Measurements from ENCODE around the gene CD6.

The CD6 gene

DNA sequence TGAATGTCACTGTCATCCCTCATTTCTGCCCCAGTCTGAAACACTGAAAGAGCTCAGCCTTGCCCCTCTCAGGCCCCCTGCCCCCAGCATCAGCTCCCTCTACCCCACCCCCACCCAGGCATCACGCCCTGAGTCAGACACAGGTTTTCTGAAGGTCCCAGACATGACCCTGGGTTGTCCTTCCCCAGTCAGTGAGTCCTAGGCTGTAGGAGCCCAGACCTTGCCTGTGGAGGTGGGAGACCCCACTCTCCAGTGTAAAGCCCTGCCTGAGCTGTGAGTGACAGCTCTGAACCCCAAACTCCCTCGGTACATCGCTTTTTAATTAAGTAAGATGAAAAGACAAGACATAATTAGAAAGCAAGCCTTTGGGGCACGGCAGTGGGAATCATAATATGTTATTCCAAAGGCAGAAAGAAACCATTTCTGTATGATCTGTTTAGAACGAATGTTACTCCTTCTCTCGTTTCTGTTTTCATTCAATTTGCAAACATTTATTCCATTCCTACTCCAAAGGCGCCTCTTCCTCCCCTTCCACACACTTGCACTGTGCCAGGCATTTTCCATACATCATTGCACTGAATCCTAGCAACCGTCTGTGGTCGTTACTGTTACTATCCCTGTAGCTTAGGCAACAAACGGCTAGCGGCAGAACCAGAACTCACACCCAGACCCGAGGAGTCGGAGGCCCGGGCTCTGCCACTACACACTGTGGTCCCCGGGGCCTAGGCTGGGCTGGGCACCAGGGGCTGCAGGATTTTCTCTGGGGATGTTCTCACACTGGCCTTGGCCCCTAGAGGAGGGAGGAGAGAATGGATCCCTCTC lies 63.4 kb downstream of the CD6 start:
- TF ChIP-seq, protein P1, sequence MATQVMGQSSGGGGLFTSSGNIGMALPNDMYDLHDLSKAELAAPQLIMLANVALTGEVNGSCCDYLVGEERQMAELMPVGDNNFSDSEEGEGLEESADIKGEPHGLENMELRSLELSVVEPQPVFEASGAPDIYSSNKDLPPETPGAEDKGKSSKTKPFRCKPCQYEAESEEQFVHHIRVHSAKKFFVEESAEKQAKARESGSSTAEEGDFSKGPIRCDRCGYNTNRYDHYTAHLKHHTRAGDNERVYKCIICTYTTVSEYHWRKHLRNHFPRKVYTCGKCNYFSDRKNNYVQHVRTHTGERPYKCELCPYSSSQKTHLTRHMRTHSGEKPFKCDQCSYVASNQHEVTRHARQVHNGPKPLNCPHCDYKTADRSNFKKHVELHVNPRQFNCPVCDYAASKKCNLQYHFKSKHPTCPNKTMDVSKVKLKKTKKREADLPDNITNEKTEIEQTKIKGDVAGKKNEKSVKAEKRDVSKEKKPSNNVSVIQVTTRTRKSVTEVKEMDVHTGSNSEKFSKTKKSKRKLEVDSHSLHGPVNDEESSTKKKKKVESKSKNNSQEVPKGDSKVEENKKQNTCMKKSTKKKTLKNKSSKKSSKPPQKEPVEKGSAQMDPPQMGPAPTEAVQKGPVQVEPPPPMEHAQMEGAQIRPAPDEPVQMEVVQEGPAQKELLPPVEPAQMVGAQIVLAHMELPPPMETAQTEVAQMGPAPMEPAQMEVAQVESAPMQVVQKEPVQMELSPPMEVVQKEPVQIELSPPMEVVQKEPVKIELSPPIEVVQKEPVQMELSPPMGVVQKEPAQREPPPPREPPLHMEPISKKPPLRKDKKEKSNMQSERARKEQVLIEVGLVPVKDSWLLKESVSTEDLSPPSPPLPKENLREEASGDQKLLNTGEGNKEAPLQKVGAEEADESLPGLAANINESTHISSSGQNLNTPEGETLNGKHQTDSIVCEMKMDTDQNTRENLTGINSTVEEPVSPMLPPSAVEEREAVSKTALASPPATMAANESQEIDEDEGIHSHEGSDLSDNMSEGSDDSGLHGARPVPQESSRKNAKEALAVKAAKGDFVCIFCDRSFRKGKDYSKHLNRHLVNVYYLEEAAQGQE (IDR thresholded peaks at IDR 0.05; ENCODE audit: insufficient replicate concordance, low read depth), result no peak
- no peak for TF ChIP-seq GABPA (IDR thresholded peaks at IDR 0.05; ENCODE audit: low read depth)
- TF ChIP-seq POLR2AphosphoS5 (IDR thresholded peaks at IDR 0.05; ENCODE audit: low read depth), result no peak
- no peak for TF ChIP-seq SPI1 (IDR thresholded peaks at IDR 0.05; ENCODE audit: borderline replicate concordance, low read depth)
- TF ChIP-seq, protein P2, sequence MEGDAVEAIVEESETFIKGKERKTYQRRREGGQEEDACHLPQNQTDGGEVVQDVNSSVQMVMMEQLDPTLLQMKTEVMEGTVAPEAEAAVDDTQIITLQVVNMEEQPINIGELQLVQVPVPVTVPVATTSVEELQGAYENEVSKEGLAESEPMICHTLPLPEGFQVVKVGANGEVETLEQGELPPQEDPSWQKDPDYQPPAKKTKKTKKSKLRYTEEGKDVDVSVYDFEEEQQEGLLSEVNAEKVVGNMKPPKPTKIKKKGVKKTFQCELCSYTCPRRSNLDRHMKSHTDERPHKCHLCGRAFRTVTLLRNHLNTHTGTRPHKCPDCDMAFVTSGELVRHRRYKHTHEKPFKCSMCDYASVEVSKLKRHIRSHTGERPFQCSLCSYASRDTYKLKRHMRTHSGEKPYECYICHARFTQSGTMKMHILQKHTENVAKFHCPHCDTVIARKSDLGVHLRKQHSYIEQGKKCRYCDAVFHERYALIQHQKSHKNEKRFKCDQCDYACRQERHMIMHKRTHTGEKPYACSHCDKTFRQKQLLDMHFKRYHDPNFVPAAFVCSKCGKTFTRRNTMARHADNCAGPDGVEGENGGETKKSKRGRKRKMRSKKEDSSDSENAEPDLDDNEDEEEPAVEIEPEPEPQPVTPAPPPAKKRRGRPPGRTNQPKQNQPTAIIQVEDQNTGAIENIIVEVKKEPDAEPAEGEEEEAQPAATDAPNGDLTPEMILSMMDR (IDR thresholded peaks at IDR 0.05; ENCODE audit: insufficient read depth, low read length), result no peak
- Histone ChIP-seq H3K27me3 (ENCODE audit: insufficient read depth, poor library complexity, severe bottlenecking) (no peaks in the 10 kb centered on the region), H3K27ac (replicated peaks) (no peak overlapping the region), H3K4me3 (replicated peaks; ENCODE audit: insufficient read depth, low read length) (no peak overlapping the region)
- DNase-seq (ENCODE audit: low read depth in 1 of 2, low spot score in 1 of 2), result no peak

DNA sequence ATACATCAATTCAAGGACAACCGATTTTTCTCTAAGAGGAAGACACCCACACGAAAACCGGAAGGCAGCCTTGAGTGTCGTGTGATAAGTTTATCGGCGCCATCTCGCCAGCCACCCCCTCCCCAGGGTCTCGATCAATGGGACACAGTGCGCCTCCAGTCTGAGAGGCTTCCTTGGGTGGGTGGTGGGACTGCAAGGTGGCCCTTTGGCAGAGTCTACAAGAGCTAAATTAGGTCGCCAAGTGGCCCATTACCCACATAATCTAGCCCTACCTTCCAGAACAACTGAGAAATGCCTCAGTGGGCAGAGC lies 64.0 kb downstream of the CD6 start:
- H3K4me3 ChIP-seq (replicated peaks; ENCODE audit: insufficient read depth, low read length), result no peak overlapping the region
- no peak overlapping the region for H3K27ac ChIP-seq (replicated peaks)
- TF ChIP-seq SPI1 (IDR thresholded peaks at IDR 0.05; ENCODE audit: borderline replicate concordance, low read depth), result no peak
- TF ChIP-seq, protein P1 (IDR thresholded peaks at IDR 0.05; ENCODE audit: insufficient replicate concordance, low read depth), result no peak
- TF ChIP-seq, protein P2 (IDR thresholded peaks at IDR 0.05; ENCODE audit: insufficient read depth, low read length), result no peak
- TF ChIP-seq GABPA (IDR thresholded peaks at IDR 0.05; ENCODE audit: low read depth), result no peak
- TF ChIP-seq POLR2AphosphoS5 (IDR thresholded peaks at IDR 0.05; ENCODE audit: low read depth), result no peak
- H3K27me3 ChIP-seq (ENCODE audit: insufficient read depth, poor library complexity, severe bottlenecking), result no peaks in the 10 kb centered on the region
- no peak for DNase-seq (ENCODE audit: low read depth in 1 of 2, low spot score in 1 of 2)

DNA sequence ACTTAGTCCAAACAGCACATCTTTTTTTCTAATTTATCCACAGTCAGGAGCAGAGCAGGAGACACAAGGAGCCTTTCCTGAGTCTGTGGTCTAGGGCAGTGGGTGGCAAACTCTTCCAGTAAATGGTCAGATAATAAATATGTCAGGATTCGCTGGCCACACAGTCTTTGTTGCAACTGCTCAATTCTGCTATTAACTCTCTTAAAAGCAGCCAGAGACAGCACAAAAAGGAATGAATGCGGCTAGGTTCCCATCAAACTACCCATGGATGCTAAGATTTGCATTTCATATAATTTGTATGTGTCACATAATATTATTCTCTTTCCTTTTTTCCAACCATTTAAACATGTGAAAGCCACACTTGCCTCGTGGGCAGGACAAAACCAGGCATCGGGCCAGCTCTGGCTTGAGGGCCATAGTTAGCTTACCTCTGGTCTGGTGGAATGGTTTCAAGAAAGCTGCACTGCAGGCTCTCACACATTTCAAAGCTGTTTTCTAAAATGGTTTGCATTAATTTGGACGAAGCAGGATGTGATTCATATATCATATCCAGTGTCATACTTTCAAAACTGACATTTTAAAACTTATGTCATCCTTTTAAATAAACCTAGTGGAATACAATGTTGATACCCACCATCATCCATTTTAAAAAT lies 66.1 kb downstream of the CD6 start:
- H3K27me3 ChIP-seq (ENCODE audit: insufficient read depth, poor library complexity, severe bottlenecking), result no peaks in the 10 kb centered on the region
- no peak for DNase-seq (ENCODE audit: low read depth in 1 of 2, low spot score in 1 of 2)
- TF ChIP-seq, protein P2 (IDR thresholded peaks at IDR 0.05; ENCODE audit: insufficient read depth, low read length), result no peak
- TF ChIP-seq GABPA (IDR thresholded peaks at IDR 0.05; ENCODE audit: low read depth), result no peak
- TF ChIP-seq, protein P1 (IDR thresholded peaks at IDR 0.05; ENCODE audit: insufficient replicate concordance, low read depth), result no peak
- TF ChIP-seq POLR2AphosphoS5 (IDR thresholded peaks at IDR 0.05; ENCODE audit: low read depth), result no peak
- no peak for TF ChIP-seq SPI1 (IDR thresholded peaks at IDR 0.05; ENCODE audit: borderline replicate concordance, low read depth)
- H3K27ac ChIP-seq (replicated peaks), result no peak overlapping the region
- no peak overlapping the region for H3K4me3 ChIP-seq (replicated peaks; ENCODE audit: insufficient read depth, low read length)

All from HL-60 (cell line).